D721Med (cell line): Measurements from ENCODE around the gene CFAP107.
"Not testable (repeated sequence)": the region's sequence is repeated elsewhere in the genome, so short reads cannot be mapped to it uniquely, and the experiment has no call there.

Source experiments
- DNase-seq: peaks from one replicate; pipeline ENCODE4 v3.0.0; 2011; ENCODE audit warnings: low spot score; ENCODE audit not compliant: insufficient read length
- FAIRE-seq: peaks from 2 replicates; lab custom pipeline; 2011; peaks lifted over from hg19 to GRCh38; lab: Jason Lieb, UNC
- CTCF ChIP-seq: IDR thresholded peaks from 2 replicates; pipeline ENCODE4 v1.5.1; 2012; ENCODE audit warnings: mild to moderate bottlenecking, control low read depth; ENCODE audit not compliant: insufficient read depth; ENCODE audit errors: missing control alignments

Gene CFAP107

GRCh38 chr1:12709696-12710095 is 36.3 kb upstream of the CFAP107 start:
- no peak for FAIRE-seq
- DNase-seq = no peak
- no peak for TF ChIP-seq CTCF

DNA sequence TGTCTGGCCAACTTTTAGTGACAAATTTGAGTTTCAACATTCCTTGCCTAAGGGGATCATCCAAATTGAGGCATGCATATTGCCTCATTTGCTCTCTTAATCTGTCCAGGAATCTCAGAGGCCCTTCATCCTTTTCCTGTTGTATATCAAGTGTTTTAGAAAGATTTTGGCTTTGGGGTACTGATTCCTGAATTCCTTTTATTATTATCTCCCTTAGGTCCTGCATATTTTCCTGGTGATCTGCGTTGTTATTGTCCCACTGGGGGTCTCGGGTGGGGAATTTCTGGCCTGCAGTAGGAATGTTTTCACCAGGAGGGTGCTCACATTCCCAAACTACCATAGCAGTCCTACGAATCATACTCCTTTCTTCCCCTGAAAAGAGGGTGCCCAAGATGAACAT is 34.5 kb upstream of the CFAP107 start:
- TF ChIP-seq CTCF = no peak

DNA sequence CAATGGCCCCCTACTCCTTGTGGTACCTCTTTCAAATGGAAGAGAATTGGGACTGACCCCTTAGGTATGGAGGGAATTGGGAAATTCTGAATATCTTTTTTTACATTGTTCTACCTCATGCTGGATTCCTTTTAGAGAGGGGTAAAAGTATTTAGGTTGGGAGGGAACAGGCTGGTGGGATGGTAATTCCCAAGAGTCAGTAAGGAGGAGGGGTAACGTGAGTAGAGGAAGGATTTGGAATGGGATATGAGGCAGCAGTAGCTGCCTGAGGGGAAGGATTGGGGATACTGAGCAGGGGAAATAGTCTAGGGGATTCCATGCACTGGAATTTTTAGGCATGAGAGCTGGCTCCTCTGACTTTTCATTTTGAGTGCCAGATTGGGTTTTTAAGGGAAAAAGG is 33.9 kb upstream of the CFAP107 start:
- TF ChIP-seq CTCF = no peak
- FAIRE-seq (no peak), DNase-seq (no peak)

More for the DNA sequence above, 34.5 kb upstream of the CFAP107 start:
- DNase-seq (no peak), FAIRE-seq (no peak)

DNA sequence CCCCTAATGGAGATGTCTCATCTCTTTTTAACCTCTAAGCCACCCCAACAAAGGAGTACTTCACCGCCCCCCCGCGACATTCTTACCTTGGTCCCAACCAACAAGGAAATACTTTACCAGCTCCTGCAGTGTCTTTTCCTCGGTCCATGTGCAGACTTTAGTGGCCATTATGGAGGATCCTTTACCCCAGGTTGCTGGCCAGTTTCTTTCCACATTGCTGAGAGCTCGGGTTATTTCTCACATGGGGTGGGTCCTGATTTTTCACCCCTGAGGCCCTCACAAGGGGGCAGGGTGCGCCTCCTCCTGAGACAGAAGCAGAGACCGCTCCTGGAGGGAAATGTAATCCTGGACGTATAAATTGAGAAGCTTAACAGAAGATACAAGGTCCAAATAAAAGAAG is 33.1 kb upstream of the CFAP107 start:
- FAIRE-seq = no peak
- TF ChIP-seq CTCF = no peak
- DNase-seq = no peak

- DNase-seq, FAIRE-seq: not testable (repeated sequence)
Observed at GRCh38 chr1:12713651-12714050, 32.3 kb upstream of the CFAP107 start.

DNA sequence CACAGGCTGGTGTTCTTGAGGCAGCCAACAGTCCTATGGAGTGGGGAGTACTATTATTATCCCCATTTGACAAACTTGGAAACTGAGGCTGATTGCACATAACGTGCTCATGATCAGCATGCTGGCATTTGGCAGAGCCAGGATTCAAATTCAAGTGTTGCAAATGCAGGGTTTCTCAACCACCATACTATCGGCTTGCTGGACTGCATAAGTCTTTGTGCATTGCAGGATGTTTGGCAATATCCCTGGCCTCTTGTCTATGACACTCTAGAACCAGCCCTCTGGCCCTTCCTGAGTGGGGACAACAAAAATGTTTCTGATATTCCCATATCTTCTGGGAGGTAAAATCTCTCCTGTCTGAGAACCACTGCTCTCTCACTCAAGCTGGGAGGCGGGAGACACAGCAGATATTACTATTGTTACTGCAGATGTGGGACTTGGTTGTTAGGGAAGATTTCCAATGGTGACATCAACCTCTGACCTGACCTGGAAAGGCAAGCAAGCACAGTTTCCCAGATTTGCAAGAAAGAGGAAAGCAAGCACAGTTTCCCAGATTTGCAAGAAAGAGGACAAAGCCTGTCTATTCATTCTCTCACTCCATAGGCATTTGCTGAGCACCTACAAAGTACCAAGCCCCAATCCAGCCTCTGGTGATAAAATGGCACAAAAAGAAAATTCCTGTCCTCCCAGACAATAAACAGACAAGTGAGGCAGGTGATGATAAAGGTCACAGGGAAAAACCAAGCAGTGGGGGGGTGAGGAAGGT is 31.1 kb upstream of the CFAP107 start:
- no peak for TF ChIP-seq CTCF
- DNase-seq (no peak), FAIRE-seq (no peak)

DNA sequence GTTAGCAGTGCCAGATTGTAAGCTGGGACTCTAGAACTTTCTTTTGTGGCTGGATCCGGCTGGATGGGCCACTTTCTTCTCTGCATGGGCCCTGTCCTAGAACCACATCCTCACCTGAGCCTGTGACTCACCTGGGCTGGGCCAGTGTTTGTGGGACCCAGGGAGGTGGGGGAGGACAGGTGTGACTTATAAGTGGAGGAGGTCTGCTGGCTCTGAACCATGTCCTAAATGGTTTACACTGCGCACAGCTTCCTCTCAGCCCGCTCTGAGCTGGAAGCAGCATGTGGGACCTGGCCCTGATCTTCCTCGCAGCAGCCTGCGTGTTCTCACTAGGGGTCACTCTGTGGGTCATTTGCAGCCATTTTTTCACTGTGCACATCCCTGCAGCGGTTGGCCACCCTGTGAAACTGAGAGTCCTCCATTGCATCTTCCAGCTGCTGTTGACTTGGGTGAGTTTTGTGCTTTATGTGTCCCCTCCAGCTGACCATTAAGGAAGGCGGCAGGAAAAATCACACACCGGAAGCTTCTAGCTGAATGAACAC is 30.0 kb upstream of the CFAP107 start, which contains the start of gene AADACL3:
Gene AADACL3 (plus strand): TSS at position 215 of the 542 bp plus-strand sequence. CDS start 67 bp downstream, at position 282.
- FAIRE-seq (no peak), DNase-seq (no peak)
- TF ChIP-seq CTCF = no peak
